Stimulated activated CD8-positive, alpha-beta memory T cell treated with anti-CD3 and anti-CD28 coated beads, Interleukin-7, amount 100 ng/mL, for 48 hours (primary cell): ENCODE data around the gene TRAF1.
"Not testable (repeated sequence)": the region's sequence is repeated elsewhere in the genome, so short reads cannot be mapped to it uniquely, and the experiment has no call there.

Source experiments
- DNase-seq, 2 donors: peaks; one replicate each; pipeline ENCODE4 v3.0.0-alpha.2; 2020; ENCODE audit warnings: low read depth in 1 of 2; ENCODE audit errors: extremely low read depth in 1 of 2

Gene TRAF1, protein sequence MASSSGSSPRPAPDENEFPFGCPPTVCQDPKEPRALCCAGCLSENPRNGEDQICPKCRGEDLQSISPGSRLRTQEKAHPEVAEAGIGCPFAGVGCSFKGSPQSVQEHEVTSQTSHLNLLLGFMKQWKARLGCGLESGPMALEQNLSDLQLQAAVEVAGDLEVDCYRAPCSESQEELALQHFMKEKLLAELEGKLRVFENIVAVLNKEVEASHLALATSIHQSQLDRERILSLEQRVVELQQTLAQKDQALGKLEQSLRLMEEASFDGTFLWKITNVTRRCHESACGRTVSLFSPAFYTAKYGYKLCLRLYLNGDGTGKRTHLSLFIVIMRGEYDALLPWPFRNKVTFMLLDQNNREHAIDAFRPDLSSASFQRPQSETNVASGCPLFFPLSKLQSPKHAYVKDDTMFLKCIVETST

DNA sequence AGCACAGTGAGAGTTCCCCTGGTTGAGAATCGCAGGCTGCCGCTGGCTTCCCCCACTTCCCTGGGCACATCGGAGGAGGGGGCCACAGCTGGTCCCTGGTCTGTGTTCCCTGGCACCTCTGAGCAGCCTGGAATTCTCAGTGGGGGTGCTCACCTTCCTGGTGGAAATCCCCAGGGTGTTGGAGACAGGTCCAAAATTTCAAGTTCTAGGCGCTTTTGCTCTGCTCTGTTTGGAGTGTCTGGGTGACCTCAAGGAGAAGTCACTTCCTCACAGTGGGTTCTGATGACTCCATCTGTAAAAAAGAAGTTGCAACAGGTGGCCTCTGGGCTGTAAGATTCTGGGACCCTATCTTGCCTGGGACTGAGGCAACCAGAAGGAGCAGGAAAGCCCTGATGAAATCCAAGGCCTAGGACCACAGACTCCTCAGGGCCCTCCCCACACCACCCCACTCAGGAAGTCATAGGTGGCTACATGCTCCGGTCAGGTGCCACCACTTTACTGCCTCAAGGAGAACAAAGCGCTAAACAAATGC, at the start of gene TRAF1:
TRAF1 (minus strand) TSS at position 400 of the 532 bp plus-strand sequence. CDS start 721 bp downstream, outside the sequence.
- DNase-seq: no peak

DNA sequence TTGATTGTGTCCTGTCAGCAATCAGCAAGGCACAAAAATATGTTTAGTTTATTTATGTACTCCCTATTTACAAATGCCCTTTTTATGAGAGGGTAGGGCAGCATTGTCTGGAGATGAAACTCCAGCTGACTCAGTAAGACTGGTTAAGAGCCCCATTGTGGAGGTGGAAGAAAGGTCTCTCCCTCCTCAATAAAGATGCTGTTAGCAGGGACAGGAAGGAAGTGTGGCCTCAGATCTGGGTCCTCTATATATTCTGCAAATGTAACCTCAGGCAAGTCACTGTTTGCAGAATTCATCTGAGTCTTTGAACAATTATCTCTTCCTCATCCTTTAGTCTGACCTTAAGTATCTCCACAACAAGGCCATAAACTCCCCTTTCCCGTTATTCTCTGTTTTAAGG, 48.3 kb upstream of the TRAF1 start:
- no peak for DNase-seq

DNA sequence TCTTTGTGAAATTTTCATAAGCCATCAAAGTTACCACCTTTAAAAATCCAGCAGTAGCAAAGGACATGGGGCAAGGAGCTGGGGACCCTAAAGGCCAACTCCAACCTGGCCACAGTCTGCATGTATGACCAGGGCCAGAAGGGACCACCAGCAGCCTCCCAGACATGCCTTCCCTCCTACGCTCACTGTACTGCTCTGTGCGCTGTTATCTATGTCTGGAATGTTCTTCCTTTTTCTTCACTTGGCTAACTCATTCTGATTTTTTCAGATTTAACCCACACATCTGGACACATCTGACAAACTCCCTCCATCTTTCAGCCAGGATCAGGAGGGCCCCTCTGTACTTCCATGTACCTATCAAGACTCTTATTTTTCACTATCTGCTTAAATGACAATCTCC, 47.6 kb upstream of the TRAF1 start:
- no peak for DNase-seq

DNA sequence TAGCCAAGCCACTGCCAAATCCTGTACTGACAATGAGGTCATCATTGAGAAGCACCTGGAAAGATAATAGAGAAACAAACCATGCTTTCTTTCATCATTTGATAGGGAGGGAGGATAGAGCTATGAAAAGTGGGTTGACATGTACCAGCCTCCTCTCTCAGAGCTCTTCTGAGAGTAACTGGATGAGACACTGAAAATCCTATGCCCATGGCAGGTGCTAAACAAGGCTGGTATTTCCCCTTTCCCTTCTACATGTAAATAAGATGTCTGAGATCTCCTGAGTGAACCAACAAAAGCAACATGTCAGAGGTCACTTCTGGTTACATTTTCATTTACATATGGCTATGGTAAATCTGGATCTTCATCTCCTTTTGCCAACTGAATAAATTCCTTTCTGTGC, 45.3 kb upstream of the TRAF1 start:
- no peak for DNase-seq

DNA sequence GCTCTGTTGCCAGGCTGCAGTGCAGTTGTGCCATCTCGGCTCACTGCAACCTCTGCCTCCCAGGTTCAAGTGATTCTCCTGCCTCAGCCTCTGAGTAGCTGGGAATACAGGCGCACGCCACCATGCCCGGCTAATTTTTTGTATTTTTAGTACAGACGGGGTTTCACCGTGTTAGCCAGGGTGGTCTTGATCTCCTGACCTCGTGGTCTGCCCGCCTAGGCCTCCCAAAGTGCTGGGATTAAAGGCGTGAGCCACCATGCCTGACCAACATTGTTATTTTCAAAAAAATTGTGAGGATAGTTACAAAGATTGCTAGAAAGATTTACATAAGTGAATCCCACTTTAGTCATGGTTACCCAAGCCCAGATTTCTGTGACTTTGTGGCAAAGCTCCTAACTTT, 44.9 kb upstream of the TRAF1 start:
- not testable (repeated sequence) for DNase-seq

DNA sequence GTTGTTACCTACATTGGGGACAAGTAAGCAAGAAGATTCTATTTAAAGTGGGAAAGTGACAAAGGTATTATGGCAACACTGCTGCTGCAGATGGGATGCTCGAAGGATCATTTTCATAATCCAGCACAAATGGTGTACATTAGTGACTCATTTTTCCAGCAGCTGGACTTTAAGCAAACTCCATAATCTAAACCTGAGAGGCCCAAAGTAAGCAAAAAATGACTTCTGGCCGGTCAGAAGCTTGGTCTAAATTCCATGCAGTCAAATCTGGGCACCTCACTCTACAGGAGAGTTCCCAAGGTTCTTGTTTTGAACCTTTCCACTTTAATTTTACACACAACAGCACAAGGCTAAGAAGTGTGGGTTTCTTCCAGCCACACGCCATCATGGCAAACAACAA, 43.6 kb upstream of the TRAF1 start:
- DNase-seq: no peak

DNA sequence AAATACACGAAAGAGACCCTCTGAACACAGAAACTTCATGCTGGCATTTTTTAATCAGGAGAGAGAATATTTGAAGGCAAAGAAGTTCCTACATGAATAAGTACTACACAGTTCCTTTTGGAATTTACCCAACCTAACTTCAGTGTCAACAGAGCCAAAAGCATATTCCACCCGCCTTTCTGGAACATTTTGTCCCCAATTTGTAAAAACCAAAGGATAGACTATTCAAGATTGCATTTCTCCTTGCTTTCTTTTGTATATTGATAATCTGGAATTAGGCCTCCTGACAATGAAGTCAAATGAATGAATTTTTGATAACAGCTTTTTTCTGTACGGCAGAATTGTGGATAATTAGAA, 39.4 kb upstream of the TRAF1 start:
- no peak for DNase-seq

DNA sequence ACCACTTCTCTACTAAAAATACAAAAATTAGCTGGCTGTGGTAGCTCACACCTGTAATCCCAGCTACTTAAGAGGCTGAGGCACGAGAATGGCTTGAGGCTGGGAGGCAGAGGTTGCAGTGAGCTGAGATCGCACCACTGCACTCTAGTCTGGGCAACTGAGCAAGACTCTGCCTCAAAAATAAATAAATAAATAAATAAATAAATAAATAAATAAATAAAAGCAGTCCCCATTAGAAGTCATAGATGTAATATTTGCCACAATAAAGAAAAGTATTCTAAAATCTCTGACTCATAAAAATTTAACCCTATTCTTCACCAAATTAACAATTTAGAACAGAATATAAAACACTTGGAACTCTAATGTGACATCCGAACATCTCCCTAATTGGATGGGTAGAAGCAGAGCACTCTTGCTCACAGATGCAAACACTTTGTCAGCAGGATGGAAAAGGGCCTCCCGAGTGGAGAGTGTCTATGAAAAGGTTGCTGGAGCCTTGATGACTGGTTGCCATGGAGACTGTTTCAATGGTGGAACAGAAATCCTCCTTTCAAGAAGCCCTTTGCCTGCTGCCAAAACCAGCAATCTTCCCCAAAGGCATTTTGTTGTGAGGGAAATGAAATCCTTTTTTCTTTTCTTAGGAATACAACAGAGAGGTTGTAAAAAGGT, 38.9 kb upstream of the TRAF1 start:
- DNase-seq: no peak

DNA sequence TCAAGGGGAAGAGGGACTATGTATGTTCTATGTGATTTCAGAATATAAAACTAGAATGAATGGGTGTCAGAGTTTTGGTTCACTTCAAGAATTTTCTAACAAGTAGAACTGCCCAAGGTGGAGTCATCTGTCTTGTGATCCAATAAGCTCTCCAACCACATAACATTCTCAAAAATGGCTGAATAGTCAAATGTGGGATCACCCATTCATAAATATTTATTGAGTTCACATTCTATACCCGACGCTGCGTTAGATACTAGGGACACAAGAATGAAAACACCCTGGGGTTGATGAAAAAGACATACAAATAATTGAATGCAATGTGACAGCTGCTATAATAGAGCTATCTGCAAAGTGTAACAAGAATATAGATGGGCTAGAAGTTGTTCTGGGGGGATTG, 35.3 kb upstream of the TRAF1 start:
- no peak for DNase-seq

DNA sequence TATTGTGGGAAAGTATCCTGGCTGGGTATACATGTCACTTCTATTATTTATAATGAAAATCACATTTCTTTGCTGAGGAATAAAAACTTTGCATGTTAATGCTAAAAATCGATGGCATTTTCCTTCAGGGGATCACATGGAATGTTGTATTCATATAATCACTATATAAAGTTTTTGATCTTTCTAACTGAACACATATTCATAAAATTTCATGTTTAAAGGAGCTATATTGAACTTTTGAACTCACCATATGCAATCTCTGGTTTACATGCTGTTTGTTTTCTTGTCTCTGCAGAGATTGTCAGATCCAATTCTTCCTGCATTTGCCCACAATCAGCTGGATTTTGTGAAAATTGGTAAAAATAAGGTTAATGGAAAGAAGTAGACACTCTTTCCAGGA, 33.4 kb upstream of the TRAF1 start:
- no peak for DNase-seq

DNA sequence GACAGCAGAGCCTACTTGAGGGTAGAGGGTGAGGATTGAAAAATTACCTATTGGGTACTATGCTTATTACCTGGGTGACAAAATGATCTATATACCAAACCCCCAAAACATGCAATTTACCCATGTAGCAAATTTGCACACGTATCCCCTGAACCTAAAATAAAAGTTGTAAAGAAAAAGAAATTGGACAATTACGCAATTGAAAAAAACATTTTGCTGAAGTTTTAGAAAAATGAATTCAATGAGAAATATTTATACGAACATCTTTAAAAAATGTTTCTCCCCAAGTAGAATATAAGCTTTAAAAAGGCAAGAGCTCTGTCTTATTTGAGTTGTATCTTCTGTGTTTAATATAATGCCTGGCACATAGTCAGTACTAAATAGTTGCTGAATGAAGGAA, 30.3 kb upstream of the TRAF1 start:
- no peak for DNase-seq

DNA sequence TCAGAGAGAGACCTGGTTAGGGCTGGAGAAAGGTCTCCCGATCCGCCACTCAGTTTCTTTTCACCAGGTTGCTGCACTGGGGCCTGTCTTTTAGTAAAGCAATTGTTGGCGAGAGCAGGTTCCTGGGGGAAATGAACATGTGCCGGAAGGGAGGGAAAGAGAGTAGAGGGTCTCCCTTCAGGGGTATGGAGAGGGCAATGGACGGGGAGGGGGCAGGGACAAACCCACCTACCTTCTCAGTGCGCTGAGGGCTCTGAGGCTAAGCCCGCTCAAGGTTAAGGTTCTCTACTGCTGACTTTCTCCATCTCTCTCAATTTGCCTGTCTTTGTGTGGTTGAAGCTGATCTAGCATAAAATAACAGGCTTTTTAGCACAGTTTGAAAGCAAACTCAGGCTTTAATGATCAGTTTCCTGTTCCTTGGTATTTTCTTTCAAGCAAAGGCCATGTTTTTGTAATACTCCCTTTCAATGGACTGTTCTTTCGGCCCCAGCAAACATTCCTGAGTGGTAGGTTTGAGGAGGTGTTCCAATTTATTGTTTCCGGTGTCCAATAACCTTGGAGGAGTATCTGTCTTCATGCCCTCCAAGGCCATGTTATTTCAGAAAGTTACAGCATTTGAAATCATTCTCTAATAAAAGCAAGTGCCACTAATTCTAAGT, 25.5 kb upstream of the TRAF1 start:
- no peak for DNase-seq

DNA sequence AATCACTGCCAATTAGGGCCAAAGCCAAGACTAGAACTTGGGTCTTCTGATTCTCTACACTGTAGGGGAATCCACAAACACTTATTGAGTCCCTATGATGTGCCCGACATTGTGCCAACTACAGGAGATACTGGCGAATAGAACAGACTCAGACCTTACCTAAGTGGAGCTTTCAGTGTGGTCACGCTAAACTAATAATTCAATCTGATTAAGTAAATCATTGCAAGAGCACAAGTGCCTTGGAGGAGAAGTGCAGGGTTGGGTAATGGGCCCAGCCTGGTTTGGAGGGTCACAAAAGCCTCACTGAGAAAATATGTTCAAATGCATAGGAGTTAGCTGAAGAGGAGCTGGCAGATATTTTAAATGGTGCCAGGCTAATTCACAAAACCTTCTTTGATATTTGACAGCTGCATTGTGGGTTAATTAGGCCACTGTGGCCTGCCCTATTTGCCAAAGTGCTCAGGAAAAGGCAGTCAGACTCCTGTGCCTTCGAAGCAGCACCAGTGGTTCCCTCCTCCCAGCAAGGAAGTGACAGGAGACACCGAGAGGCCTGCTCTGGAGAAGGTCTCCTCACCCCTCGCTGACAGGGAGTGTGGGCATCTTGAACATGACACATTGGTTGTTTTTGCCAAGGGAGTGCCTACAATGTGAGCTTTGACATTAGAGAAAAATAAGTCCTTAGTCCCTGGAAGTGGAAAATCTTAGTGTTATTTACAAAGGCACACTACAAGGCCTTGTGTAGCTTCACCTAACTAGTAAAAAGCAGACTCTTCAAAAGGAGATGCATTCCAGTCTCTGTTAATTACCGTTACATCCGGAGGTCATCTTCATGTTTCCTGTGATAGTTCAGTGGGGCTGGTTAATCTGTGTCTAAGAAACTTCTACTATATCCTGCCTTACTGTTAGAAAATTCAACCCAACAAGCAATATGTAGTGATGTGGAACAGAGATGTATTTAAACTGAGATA, 24.1 kb upstream of the TRAF1 start:
- no peak for DNase-seq

DNA sequence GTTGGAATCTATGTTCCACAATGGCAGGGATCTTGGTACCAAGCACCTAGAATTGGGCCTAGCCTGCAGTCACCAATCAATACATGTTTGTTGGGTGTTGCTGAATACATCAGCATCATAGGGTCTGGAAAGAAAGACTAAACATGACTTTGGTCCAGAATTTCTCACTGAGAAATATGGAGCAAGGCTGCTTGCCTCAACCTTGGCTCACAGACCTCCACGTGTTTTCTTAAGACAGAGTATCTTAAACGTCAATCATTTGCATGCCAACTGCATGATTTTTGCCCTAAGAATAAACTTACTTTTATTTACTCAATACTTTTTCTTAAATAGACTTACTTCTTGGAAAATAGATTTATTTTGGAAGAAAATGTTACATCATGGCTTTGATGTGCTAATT, 22.7 kb upstream of the TRAF1 start:
- no peak for DNase-seq

DNA sequence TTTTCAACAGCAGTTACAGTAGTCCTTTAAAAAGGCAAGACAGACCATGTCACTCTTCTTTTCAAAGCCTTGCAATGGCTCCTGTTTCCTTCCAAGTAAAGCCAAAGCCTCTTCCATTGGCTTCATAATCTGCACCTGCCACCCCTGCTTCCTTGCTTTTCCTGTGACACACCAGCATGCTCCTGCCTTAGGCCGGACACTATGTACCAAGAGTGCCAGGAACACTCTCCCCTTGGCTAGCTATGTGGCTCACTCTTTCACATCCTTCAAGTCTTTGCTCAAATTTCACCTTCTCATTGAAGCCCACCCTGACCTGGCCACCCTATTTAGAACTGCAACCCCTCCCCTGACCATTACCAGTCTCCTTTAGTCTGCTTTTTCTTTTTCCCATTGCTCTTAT, 22.2 kb upstream of the TRAF1 start:
- DNase-seq: no peak

DNA sequence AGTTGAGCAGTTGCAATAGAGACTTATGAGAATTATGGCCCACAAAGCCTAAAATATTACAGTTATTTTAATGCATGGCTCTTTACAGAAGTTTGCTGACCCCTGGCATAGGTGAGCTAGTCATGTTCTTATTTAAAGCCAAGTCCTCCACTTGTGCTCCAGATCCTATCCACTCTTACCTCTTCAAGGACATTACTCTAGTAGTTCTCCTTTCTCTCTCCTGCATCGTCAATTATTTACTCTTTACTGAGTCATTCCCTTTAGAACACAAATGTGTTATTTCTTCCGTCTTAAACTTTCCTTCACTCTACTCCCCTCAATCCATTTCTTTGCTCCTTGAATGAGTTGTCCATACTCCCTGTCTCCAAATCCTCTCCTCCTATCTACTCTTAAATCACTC, 20.6 kb upstream of the TRAF1 start:
- DNase-seq: no peak

DNA sequence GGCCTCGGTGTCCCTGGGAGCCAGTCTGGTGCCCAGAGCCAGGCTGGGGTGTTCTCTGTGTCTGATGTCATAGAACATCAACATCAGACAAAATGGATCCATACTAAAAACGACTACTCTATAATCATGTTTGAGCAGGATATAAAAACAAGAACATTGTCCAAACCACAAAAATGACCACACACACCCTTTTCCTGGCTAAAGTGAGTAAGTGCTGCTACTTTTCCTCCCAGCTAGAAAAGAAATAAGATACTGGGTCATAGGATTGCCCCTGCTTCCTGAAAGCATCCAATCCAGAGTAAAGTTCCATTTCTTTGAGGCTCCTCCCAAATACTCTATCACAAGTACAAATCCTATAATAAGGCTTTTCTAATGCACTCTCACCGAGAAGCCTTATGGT, 19.7 kb upstream of the TRAF1 start:
- no peak for DNase-seq

DNA sequence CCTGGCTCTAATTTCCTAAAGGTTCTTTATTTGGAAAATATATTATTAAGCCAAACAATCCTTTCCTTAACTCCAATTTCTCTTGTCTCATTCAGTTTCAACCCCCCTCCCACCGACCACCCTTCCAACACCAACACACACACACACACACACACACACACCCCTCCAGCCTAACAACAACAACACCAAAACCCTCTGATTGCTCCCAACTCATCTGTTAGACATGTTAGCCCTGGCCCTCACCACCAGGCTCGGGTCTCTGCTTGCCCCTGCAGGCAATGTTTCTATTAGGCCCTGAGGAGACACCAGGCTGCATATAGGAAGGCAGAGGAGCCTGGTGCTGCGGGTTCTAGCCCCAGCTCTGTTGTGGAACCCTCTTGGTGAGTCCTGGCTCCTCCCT, 18.4 kb upstream of the TRAF1 start:
- no peak for DNase-seq

DNA sequence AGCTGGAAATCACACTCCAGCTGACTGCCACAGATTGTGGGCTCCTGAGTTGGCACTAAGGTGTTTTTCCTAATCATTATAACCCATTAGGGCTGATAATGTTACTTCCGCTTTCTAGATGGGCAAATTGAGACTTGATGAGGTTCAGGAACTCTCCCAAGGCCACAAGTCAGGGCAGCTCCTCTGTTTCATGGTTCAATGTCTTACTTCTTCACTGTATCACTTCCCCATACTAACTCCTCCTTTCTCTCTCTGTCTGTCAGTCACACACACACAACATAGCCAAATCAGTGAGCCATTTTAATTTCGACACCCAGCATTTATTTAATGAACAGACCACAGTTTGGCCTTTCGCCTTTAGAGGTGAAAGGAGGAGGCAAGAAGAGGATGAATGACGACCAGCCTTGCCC, 17.8 kb upstream of the TRAF1 start:
- DNase-seq: no peak

DNA sequence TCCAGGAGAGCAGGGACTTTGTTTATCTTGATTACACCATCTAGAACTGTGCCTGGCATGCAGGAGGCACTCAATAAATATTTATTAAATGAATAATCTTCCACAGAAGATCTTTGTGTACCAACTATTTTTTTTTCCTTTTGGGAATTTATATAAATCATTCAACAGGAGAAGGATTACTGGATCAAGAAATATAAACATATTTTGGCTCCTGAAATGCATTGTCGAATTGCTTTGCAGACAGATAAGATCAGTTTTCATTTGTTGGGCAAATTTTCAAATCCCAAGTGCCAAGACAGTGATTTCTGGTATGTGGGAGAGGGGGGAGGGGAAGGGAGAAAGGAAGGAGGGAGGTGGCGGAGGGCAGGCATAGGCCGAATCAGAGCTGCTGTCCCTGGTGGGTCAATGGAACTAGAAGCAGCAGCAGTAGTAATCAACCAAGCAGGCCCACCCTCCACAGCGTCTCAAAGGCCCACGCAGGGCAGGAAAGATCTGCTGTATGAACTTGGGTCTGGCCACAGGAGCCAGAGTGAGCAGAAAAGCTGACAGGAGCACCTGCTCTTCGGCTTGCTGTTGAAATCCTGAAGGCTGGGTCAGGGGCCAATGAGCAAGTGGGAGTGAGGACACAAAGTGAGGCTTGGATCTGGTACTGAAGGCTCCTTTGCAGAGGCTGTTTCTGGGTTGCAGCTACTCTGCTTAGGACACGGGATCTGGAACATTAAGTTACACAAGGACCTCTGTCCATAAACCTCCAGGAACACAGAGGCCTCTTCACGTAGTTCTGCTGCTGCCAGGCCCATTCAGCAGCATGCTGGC, 15.8 kb upstream of the TRAF1 start:
- no peak for DNase-seq
